B cell (primary cell): ENCODE measurements around the gene LGI4.

Experiments used
- CTCF ChIP-seq: fragments of 200-600 bp; IDR thresholded peaks from one replicate; pipeline ENCODE4 v1.8.0; 2022; ENCODE audit warnings: antibody characterized with exemption, mild to moderate bottlenecking
- EZH2 ChIP-seq: IDR thresholded peaks from 2 replicates; pipeline ENCODE4 v1.6.1; 2012; ENCODE audit warnings: borderline replicate concordance, low read depth, mild to moderate bottlenecking, moderate library complexity, low read length; ENCODE audit not compliant: insufficient read depth, poor library complexity, severe bottlenecking

GRCh38 chr19:35112995-35113688 is 21.7 kb downstream of the LGI4 start:
- no peak for TF ChIP-seq CTCF
- TF ChIP-seq EZH2: no peak
